Vagina (tissue), 2 donors: ENCODE measurements around the gene PRKRIP1. TPM values are rescaled to one million over a fixed set of nuclear protein-coding genes. Genes with fewer than 3 reads are reported as not detected.
"Not testable (repeated sequence)": the region's sequence is repeated elsewhere in the genome, so short reads cannot be mapped to it uniquely, and the experiment has no call there.

Experiments
- DNase-seq, 2 donors: peaks; one replicate each; pipeline ENCODE4 v3.0.0-alpha.2; 2017; ENCODE audit errors: extremely low spot score in 2 of 2
- H3K27ac ChIP-seq: fragments of 200-600 bp; sonication (generic); one replicate; pipeline ENCODE4 v1.5.1; 2019
- H3K27me3 ChIP-seq: fragments of 200-600 bp; sonication (generic); one replicate; pipeline ENCODE4 v1.5.1; 2019
- H3K36me3 ChIP-seq, 2 donors: fragments of 200-600 bp; sonication (generic); one replicate each; pipeline ENCODE4 v1.5.1; 2017 to 2019
- H3K4me1 ChIP-seq: fragments of 200-600 bp; sonication (generic); one replicate; pipeline ENCODE4 v1.5.1; 2019
- H3K4me3 ChIP-seq, 2 donors: fragments of 200-600 bp; sonication (generic); 1 replicate in 1 of 2; 2 replicates in 1 of 2; pipeline ENCODE4 v1.5.1; 2016 to 2019
- H3K9me3 ChIP-seq: fragments of 200-600 bp; sonication (generic); one replicate; pipeline ENCODE4 v1.5.1; 2019
- CTCF ChIP-seq, 3 experiments: fragments of 450-650 bp in 2 of 3; fragments of 200-600 bp in 1 of 3; sonication (generic) in 1 of 3; IDR thresholded peaks; one replicate each; pipeline ENCODE4 v1.5.1; 2017 to 2019; ENCODE audit warnings: antibody characterized with exemption in 3 of 3, mild to moderate bottlenecking in 2 of 3, moderate library complexity in 2 of 3
- POLR2A ChIP-seq, 2 donors: fragments of 450-650 bp; IDR thresholded peaks; one replicate each; pipeline ENCODE4 v1.6.1; 2017; ENCODE audit warnings: antibody characterized with exemption in 2 of 2, mild to moderate bottlenecking in 2 of 2, moderate library complexity in 2 of 2
- POLR2AphosphoS5 ChIP-seq, 2 donors: sonication (generic); formaldehyde crosslinking; IDR thresholded peaks; one replicate each; pipeline ENCODE4 v1.9.0; 2017; ENCODE audit warnings: antibody characterized with exemption in 2 of 2, mild to moderate bottlenecking in 2 of 2, low read depth in 1 of 2; ENCODE audit not compliant: insufficient read depth in 1 of 2
- intact Hi-C: fragments of 100-400 bp; cut with DNase I; formaldehyde crosslinking; loops from one replicate; pipeline ENCODE4 v1.15.1; 2023
- total RNA-seq: library from RNA; depleted of rRNA; stranded (reverse); fragments of >200 nt; gene quantifications from one replicate; pipeline ENCODE4 v1.2.3, GENCODE V29; 2016

Gene PRKRIP1, protein sequence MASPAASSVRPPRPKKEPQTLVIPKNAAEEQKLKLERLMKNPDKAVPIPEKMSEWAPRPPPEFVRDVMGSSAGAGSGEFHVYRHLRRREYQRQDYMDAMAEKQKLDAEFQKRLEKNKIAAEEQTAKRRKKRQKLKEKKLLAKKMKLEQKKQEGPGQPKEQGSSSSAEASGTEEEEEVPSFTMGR
- total RNA-seq: 17.4 TPM

- no peaks in the 10 kb centered on the region for H3K27me3 ChIP-seq
- no peaks in the 10 kb centered on the region for H3K9me3 ChIP-seq
- intact Hi-C loops: no loop called here
- peaks cover 18% of the 10 kb centered on the region for H3K4me1 ChIP-seq
- H3K4me3 ChIP-seq: peak within 1 kb of the TSS; percentile 56 to 82
- TF ChIP-seq POLR2AphosphoS5 (IDR thresholded peaks at IDR 0.05; ENCODE audit: insufficient read depth in 1 of 2, low read depth in 1 of 2) (peak; percentile 63 to 88), POLR2A (IDR thresholded peaks at IDR 0.05) (no peak)
- peak within 1 kb of the TSS; percentile 86 for H3K27ac ChIP-seq
- peaks cover 0 to 18% of the 10 kb centered on the region in 2 donors for H3K36me3 ChIP-seq
- peak in 1 of 2 donors; percentile 92 for DNase-seq
Measured at GRCh38 chr7:102395873-102396709, at the start of gene PRKRIP1. Gene PRKRIP1 (plus strand): TSS chr7:102396363. CDS start chr7:102396412, 49 bp downstream.

DNA sequence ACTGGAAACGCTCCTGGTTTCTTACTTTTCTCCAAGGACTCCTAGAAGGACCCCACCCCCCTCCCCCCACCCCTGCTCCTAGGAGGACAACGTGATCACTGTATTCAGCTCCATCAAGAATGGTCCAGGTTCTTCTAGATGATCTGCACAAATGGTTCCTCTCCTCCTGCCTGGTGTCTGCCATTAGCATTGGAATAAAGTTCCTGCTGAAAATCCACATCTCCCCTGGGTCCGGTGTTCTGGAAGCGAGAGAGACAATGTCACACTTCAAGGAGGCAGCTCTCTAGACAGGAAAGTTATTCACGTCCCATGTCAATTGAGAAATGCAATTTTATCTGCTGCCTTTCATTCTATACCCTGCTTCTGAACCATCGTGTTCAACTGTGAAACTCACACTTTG is 49.2 kb upstream of the PRKRIP1 start:
- H3K36me3 ChIP-seq, H3K27ac ChIP-seq, H3K9me3 ChIP-seq, intact Hi-C loops, H3K4me3 ChIP-seq, H3K27me3 ChIP-seq, H3K4me1 ChIP-seq, DNase-seq: not testable (repeated sequence)

GRCh38 chr7:102356344-102356743 is 39.8 kb upstream of the PRKRIP1 start, which contains the start of gene SPDYE6:
Gene SPDYE6 (minus strand): TSS chr7:102356444. CDS start chr7:102356023, 421 bp downstream.
- H3K27ac ChIP-seq, intact Hi-C loops, H3K27me3 ChIP-seq, H3K4me1 ChIP-seq, H3K9me3 ChIP-seq, DNase-seq, H3K4me3 ChIP-seq, H3K36me3 ChIP-seq: not testable (repeated sequence)

DNA sequence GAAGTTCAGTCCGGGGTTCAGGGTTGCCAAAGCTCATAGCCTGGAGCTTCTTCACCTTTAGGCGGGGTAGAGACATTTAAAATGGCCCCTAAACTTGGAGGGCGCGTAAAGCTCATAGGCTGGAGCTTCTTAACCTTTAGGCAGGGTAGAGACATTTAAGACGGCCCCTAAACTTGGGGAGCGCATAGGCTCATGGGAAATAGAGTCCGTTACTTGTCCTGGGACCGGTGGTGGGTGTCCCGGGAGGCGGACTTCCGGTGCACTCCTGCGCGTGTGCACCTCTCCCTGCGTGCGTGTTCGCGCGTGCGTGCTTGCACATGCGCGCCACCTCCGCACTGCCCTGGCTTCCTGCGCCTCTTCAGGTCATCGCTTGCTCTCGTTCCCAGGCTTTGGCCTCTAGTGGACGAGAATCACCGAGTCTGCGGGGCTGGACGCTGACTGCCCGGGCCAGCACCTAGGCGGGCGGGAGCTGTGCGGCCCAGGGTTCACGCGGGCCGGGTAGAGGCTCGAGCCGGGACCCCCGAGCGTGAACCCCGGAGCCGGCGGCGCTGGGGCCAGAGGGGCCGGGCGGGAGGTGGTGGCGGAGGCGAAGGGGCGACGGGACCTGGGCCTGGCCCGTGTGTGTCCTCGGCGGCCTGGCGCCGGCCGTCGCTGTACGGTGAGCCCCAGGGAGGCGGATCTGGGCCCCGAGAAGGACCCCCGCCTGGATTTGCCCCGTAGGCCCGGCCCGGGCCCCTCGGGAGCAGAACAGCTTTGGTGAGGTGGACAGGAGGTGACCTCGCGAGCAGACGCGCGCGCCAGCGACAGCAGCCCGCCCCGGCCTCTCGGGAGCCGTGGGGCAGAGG is 32.4 kb upstream of the PRKRIP1 start:
- peak overlapping the region; percentile 68 to 89 for H3K4me3 ChIP-seq
- peak; percentile 97 to 98 for DNase-seq
- H3K4me1 ChIP-seq, H3K36me3 ChIP-seq, H3K9me3 ChIP-seq, intact Hi-C loops, H3K27me3 ChIP-seq: not testable (repeated sequence)
- TF ChIP-seq POLR2AphosphoS5 (IDR thresholded peaks at IDR 0.05; ENCODE audit: insufficient read depth in 1 of 2, low read depth in 1 of 2) (peak; percentile 82 to 96), CTCF (IDR thresholded peaks at IDR 0.05) (peak in 1 of 3 experiments; percentile 10)
- peak overlapping the region; percentile 82 for H3K27ac ChIP-seq

GRCh38 chr7:102364394-102364886 is 31.7 kb upstream of the PRKRIP1 start:
- Histone ChIP-seq H3K4me3 (peak overlapping the region; percentile 68 to 89), H3K27ac (peak overlapping the region; percentile 82)
- H3K36me3 ChIP-seq, DNase-seq, intact Hi-C loops, H3K9me3 ChIP-seq, H3K4me1 ChIP-seq, H3K27me3 ChIP-seq: not testable (repeated sequence)

GRCh38 chr7:102365390-102365789 is 30.8 kb upstream of the PRKRIP1 start:
- H3K36me3 ChIP-seq, H3K4me1 ChIP-seq, H3K27me3 ChIP-seq, H3K4me3 ChIP-seq, H3K27ac ChIP-seq, DNase-seq, H3K9me3 ChIP-seq, intact Hi-C loops: not testable (repeated sequence)

GRCh38 chr7:102370038-102370437 is 26.1 kb upstream of the PRKRIP1 start:
- H3K27me3 ChIP-seq, H3K9me3 ChIP-seq, H3K4me1 ChIP-seq, H3K4me3 ChIP-seq, H3K36me3 ChIP-seq, intact Hi-C loops, H3K27ac ChIP-seq, DNase-seq: not testable (repeated sequence)

DNA sequence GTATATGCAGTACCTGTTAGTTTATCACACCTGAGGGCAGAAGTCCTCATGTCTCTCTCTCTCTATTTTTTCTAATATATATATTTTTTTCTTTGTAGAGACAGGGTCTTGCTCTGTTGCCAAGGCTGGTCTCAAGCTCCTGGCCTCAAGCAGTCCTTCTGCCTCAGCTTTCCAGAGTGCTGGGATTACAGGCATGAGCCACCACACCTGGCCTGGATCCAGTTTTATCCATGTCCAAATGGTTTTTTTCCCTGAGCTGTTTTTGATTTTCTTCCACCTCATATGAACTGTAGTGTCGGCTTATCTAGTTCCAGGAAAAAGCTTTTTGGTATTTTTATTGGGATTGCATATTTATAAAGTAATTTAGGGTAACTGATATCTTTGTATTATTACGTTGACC is 23.4 kb upstream of the PRKRIP1 start:
- H3K36me3 ChIP-seq, H3K4me1 ChIP-seq, intact Hi-C loops, H3K9me3 ChIP-seq, DNase-seq, H3K27me3 ChIP-seq, H3K4me3 ChIP-seq, H3K27ac ChIP-seq: not testable (repeated sequence)
